Testis (tissue), 3 donors: ENCODE data around the gene LARGE1. TPM values are rescaled to one million over a fixed set of nuclear protein-coding genes. Genes with fewer than 3 reads are reported as not detected.
"Not testable (repeated sequence)": the region's sequence is repeated elsewhere in the genome, so short reads cannot be mapped to it uniquely, and the experiment has no call there.

Experiments
- DNase-seq: peaks from one replicate; pipeline ENCODE4 v3.0.0-alpha.2; 2019
- H3K27ac ChIP-seq, 2 donors: fragments of 200-600 bp; sonication (generic); one replicate each; pipeline ENCODE4 v1.5.1; 2019
- H3K27me3 ChIP-seq: fragments of 200-600 bp; sonication (generic); one replicate; pipeline ENCODE4 v1.5.1; 2019
- H3K36me3 ChIP-seq: fragments of 200-600 bp; sonication (generic); one replicate; pipeline ENCODE4 v1.5.1; 2017; ENCODE audit warnings: low read depth; ENCODE audit errors: missing control alignments
- H3K4me1 ChIP-seq: fragments of 200-600 bp; sonication (generic); one replicate; pipeline ENCODE4 v1.5.1; 2019
- H3K4me3 ChIP-seq, 2 donors: fragments of 200-600 bp; sonication (generic); one replicate each; pipeline ENCODE4 v1.5.1; 2017 to 2019
- H3K9me3 ChIP-seq: fragments of 200-600 bp; sonication (generic); one replicate; pipeline ENCODE4 v1.5.1; 2017
- POLR2A ChIP-seq: fragments of 450-650 bp; IDR thresholded peaks from one replicate; pipeline ENCODE4 v1.6.1; 2017; ENCODE audit warnings: antibody characterized with exemption, mild to moderate bottlenecking, moderate library complexity
- WGBS, 2 donors: methylation state at CpG; one replicate each; pipeline ENCODE4 v1.1.5; 2018; 5-methylcytosine and 5-hydroxymethylcytosine counted together
- intact Hi-C: fragments of 100-400 bp; cut with DNase I; formaldehyde crosslinking; loops from one replicate; pipeline ENCODE4 v1.15.1; 2023; ENCODE audit warnings: low total_unique reads
- polyA plus RNA-seq: library from polyadenylated mRNA; stranded (reverse); fragments of 350-450 nt; fragmentation: Illumina TruSeq; extraction: RNeasy Lipid Tissue Mini Kit (QIAGEN cat#74804); gene quantifications from one replicate; pipeline ENCODE4 v1.2.3, GENCODE V29; 2014; ENCODE audit warnings: low read depth, low replicate concordance; ENCODE audit not compliant: insufficient read depth
- total RNA-seq, 2 donors: library from RNA; depleted of rRNA; stranded (reverse); fragments of >200 nt; gene quantifications; one replicate each; pipeline ENCODE4 v1.2.3, GENCODE V29; 2016
- TF ChIP-seq, protein P1 (sequence below), 3 experiments: fragments of 450-650 bp in 2 of 3; fragments of 200-600 bp in 1 of 3; sonication (generic) in 1 of 3; IDR thresholded peaks; one replicate each; pipeline ENCODE4 v1.5.1; 2016 to 2019; ENCODE audit warnings: antibody characterized with exemption in 3 of 3, mild to moderate bottlenecking in 2 of 3, moderate library complexity in 1 of 3

The LARGE1 gene
- total and polyA plus RNA-seq, 3 donors from 2014 or later: 19.5 to 27.3 (median 21.8) TPM

DNA sequence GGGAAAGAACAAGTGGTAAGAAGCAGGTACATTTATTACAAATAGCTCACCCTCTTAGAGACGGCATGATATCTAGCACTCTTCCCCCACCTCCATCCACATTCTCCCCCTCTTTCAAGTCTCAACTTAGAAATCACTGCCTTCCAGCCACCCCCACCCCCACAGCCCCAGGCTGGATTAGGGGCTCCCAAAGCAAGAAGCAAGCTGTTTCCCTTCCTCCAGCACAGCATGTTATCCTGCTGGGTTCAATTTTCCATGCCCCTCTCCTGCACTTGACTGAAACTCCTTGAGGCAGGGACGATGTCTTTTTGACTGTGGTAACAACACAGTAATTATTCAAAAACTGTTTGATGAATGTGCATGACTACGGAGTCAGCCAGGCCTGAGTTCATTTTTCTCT is 350.7 kb downstream of the LARGE1 start:
- 53 to 55% methylated on average over 3 of the region's 3 CpGs for WGBS, 2 donors
- no peak for DNase-seq

DNA sequence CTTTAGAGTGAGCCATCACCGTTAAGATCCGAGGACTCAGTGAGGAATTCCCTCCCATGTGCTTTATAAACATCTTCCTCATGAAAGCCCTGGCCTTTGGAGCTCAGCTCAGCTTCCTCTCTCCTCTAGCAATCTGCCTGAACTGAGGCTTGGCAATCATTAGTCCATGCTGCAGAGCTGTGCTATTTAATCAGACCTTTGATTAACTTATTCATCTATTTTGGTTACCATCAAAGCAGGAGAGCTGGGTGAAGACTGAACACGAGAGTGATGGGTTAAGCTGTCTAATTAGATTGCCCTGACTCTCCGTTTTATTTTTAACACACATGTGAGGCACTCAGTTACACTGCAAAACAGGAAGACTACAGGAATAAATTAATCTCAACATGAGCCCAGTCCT is 351.3 kb downstream of the LARGE1 start:
- Histone ChIP-seq H3K27me3 (no peaks in the 10 kb centered on the region), H3K4me1 (no peaks in the 10 kb centered on the region), H3K36me3 (no peaks in the 10 kb centered on the region), H3K9me3 (no peaks in the 10 kb centered on the region), H3K4me3 (no peak overlapping the region), H3K27ac (no peak overlapping the region)
- 41 to 58% methylated on average over 4 of the region's 4 CpGs for WGBS, 2 donors
- intact Hi-C loops: no loop called here
- no peak for DNase-seq
- TF ChIP-seq POLR2A: no peak
- TF ChIP-seq, protein P1, sequence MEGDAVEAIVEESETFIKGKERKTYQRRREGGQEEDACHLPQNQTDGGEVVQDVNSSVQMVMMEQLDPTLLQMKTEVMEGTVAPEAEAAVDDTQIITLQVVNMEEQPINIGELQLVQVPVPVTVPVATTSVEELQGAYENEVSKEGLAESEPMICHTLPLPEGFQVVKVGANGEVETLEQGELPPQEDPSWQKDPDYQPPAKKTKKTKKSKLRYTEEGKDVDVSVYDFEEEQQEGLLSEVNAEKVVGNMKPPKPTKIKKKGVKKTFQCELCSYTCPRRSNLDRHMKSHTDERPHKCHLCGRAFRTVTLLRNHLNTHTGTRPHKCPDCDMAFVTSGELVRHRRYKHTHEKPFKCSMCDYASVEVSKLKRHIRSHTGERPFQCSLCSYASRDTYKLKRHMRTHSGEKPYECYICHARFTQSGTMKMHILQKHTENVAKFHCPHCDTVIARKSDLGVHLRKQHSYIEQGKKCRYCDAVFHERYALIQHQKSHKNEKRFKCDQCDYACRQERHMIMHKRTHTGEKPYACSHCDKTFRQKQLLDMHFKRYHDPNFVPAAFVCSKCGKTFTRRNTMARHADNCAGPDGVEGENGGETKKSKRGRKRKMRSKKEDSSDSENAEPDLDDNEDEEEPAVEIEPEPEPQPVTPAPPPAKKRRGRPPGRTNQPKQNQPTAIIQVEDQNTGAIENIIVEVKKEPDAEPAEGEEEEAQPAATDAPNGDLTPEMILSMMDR (IDR thresholded peaks at IDR 0.05): no peak

More for the DNA sequence above, 350.7 kb downstream of the LARGE1 start:
- H3K9me3 ChIP-seq: no peaks in the 10 kb centered on the region
- no peak overlapping the region for H3K4me3 ChIP-seq
- intact Hi-C loops: no loop called here
- H3K27ac ChIP-seq: no peak overlapping the region
- H3K36me3 ChIP-seq: no peaks in the 10 kb centered on the region
- no peaks in the 10 kb centered on the region for H3K27me3 ChIP-seq
- TF ChIP-seq POLR2A: no peak
- TF ChIP-seq, protein P1 (IDR thresholded peaks at IDR 0.05): no peak
- no peaks in the 10 kb centered on the region for H3K4me1 ChIP-seq

DNA sequence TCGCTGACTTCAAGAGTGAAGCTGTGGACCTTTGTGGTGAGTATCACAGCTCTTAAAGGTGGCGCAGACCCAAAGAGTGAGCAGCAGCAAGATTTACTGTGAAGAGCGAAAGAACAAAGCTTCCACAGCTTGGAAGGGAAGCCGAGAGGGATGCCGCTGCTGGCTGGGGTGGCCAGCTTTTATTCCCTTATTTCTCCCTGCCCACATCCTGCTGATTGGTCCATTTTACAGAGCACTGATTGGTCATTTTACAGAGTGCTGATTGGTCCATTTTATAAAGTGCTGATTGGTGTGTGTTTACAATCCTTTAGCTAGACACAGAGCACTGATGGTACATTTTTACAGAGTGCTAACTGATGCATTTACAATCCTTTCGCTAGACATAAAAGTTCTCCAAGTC is 353.8 kb downstream of the LARGE1 start:
- intact Hi-C loops, H3K4me3 ChIP-seq, H3K27ac ChIP-seq, H3K4me1 ChIP-seq, H3K9me3 ChIP-seq, H3K27me3 ChIP-seq, H3K36me3 ChIP-seq: not testable (repeated sequence)
- 65 to 75% methylated on average over 6 of the region's 6 CpGs for WGBS, 2 donors
- DNase-seq: peak; percentile 19

DNA sequence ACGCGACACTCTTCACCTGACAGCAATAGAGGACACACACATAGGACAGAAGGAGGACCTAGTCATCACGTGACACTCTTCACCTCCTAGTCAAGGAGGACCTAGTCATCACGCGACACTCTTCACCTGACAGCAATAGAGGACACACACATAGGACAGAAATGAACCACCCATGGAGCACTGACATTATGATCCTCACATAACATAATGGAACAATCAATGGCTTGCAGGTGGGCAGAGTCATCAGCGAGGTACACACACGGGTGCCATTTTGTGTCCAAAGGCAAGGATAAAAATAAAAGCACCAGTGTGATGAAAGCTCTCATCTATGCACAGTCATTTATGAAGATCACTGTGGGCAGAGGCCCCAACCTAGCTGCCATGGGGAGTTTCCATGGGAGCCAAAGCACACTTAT is 354.7 kb downstream of the LARGE1 start:
- Histone ChIP-seq H3K27me3 (no peaks in the 10 kb centered on the region), H3K36me3 (no peaks in the 10 kb centered on the region), H3K4me3 (no peak overlapping the region), H3K4me1 (no peaks in the 10 kb centered on the region), H3K27ac (no peak overlapping the region), H3K9me3 (no peaks in the 10 kb centered on the region)
- WGBS, 2 donors: 83 to 91% methylated on average over 7 of the region's 7 CpGs
- TF ChIP-seq, protein P1 (IDR thresholded peaks at IDR 0.05): no peak
- TF ChIP-seq POLR2A: no peak
- DNase-seq: no peak
- intact Hi-C loops: no loop called here

DNA sequence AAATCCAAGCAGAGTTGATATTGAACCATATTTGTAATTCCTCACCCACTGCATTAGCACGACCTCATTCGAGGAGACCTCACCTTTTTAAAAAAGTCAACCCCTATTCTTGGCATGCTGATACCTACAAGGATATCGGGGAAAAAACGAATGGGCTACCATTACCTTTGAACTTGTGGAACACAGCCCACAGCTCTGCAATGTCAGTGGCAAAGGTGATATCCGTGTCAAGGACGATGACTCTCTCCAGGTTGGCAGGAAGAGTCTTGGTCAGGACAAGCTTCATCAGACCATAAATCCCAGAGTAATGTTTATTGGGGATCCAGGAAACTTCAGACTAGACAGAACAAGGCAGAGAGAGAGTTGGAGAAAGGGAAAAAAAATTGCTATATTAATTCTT is 355.6 kb downstream of the LARGE1 start:
- no peak for TF ChIP-seq POLR2A
- TF ChIP-seq, protein P1 (IDR thresholded peaks at IDR 0.05): no peak
- Histone ChIP-seq H3K4me1 (no peaks in the 10 kb centered on the region), H3K27ac (no peak overlapping the region), H3K27me3 (no peaks in the 10 kb centered on the region), H3K9me3 (no peaks in the 10 kb centered on the region), H3K4me3 (no peak overlapping the region), H3K36me3 (no peaks in the 10 kb centered on the region)
- WGBS, 2 donors: 91 to 93% methylated on average over 6 of the region's 6 CpGs
- intact Hi-C loops: no loop called here
- DNase-seq: no peak
